OCI-LY1 (cell line): ENCODE data around the gene BMP5.

Source experiments
- CTCF ChIP-seq: fragments of 200-600 bp; sonication (generic), shearing (Covaris generic); IDR thresholded peaks from 2 replicates; pipeline ENCODE4 v1.5.1; 2017; ENCODE audit warnings: mild to moderate bottlenecking, antibody characterized with exemption, low read length, moderate library complexity, mixed read lengths
- EZH2 ChIP-seq: fragments of 200-600 bp; sonication (generic), shearing (Covaris generic); IDR thresholded peaks from 2 replicates; pipeline ENCODE4 v1.8.0; 2017; ENCODE audit warnings: borderline replicate concordance, mixed run types, mild to moderate bottlenecking, antibody characterized with exemption, low read length, moderate library complexity, mixed read lengths

GRCh38 chr6:55782275-55782674 lies 93.1 kb downstream of the BMP5 start:
- no peak for TF ChIP-seq CTCF
- no peak for TF ChIP-seq EZH2
